Measurements from ENCODE around the gene CPPED1. TPM values are rescaled to one million over a fixed set of nuclear protein-coding genes. Genes with fewer than 3 reads are reported as not detected.

The CPPED1 gene
- total and polyA plus RNA-seq, 8 donors, result 8.0 to 178 (median 13.1) TPM

DNA sequence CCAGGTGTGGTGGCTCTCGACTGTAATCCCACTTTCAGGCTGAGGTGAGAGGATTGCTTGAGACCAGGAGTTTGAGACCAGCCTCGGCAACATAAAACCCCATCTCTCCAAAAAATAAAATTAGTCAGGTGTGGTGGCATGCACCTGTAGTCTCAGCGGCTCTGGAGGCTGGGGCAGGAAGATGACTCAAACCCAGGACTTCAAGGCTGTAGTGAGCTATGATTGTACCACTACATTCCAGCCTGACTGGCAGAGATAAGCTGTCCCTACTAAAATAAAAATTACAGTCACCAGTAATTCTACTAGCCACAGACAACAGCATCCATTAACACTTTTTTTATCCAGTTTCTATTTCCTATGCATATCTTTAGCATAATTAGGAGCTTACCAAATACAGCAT is 176.3 kb downstream of the CPPED1 start:
- Histone ChIP-seq H3K4me1 (no peaks in the 10 kb centered on the region), H3K9me3 (no peaks in the 10 kb centered on the region), H3K36me3 (no peaks in the 10 kb centered on the region), H3K27me3 (peaks cover 0 to 27% (median 0%) of the 10 kb centered on the region in 3 donors), H3K27ac (no peak overlapping the region), H3K4me3 (no peak overlapping the region)
- intact Hi-C loops (cut with DNase I; ENCODE audit: low total_unique reads), result no loop called here
- DNase-seq, result no peak
- 66 to 82% (median 79%) methylated on average over 3 of the region's 3 CpGs for WGBS, 5 donors
- TF ChIP-seq POLR2AphosphoS5 (IDR thresholded peaks at IDR 0.05), result no peak
- TF ChIP-seq EP300 (IDR thresholded peaks at IDR 0.05), result no peak
- no peak for TF ChIP-seq POLR2A (IDR thresholded peaks at IDR 0.05)
- TF ChIP-seq, protein P1, sequence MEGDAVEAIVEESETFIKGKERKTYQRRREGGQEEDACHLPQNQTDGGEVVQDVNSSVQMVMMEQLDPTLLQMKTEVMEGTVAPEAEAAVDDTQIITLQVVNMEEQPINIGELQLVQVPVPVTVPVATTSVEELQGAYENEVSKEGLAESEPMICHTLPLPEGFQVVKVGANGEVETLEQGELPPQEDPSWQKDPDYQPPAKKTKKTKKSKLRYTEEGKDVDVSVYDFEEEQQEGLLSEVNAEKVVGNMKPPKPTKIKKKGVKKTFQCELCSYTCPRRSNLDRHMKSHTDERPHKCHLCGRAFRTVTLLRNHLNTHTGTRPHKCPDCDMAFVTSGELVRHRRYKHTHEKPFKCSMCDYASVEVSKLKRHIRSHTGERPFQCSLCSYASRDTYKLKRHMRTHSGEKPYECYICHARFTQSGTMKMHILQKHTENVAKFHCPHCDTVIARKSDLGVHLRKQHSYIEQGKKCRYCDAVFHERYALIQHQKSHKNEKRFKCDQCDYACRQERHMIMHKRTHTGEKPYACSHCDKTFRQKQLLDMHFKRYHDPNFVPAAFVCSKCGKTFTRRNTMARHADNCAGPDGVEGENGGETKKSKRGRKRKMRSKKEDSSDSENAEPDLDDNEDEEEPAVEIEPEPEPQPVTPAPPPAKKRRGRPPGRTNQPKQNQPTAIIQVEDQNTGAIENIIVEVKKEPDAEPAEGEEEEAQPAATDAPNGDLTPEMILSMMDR (IDR thresholded peaks at IDR 0.05), result no peak

DNA sequence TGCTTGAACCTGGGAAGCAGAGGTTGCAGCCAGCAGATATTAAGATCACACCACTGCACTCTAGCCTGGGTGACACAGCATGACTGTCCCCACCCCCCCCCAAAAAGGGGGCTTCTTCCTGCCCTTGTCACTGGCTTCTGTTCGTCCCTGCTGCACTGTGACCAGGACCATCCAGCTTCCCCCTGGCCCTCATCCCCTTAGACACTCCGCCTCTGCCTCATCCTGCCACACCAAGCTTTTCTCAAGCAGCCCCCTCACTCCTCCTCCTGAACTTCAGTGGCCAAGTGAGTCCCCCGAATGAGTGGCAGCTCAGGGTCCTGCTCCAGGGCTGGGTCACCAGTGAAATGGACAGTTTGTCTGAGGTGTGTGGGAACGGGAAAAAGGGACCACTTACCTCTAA is 177.3 kb downstream of the CPPED1 start:
- TF ChIP-seq, protein P1 (IDR thresholded peaks at IDR 0.05), result no peak
- no peak for TF ChIP-seq EP300 (IDR thresholded peaks at IDR 0.05)
- no peak for TF ChIP-seq POLR2AphosphoS5 (IDR thresholded peaks at IDR 0.05)
- TF ChIP-seq POLR2A (IDR thresholded peaks at IDR 0.05), result no peak
- intact Hi-C loops (cut with DNase I; ENCODE audit: low total_unique reads), result no loop called here
- Histone ChIP-seq H3K36me3 (no peaks in the 10 kb centered on the region), H3K4me1 (no peaks in the 10 kb centered on the region), H3K4me3 (no peak overlapping the region), H3K9me3 (no peaks in the 10 kb centered on the region), H3K27ac (no peak overlapping the region), H3K27me3 (peaks cover 0 to 27% (median 0%) of the 10 kb centered on the region in 3 donors)
- 76 to 89% (median 85%) methylated on average over 4 of the region's 4 CpGs for WGBS, 5 donors
- DNase-seq, result no peak

DNA sequence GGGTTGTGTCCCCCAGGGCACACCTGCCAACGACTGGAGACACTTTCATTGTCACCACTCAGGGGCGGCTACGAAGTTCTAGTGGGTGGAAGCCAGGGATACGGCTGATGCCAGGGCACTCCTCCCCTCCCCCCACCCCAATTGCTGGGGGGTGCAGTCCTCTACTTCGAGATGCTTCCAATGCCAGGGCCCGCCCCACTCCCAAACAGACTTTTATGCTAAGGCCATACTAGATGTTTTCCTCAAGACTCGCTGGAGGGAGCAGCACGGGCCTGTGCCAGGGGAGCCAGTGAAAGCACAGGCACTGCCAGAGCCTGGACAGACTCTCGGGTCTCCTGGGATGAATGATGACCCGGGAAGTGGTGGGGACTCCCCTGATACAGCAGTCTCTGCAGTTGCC is 178.0 kb downstream of the CPPED1 start:
- DNase-seq, result no peak
- WGBS, 5 donors, result 80 to 93% (median 85%) methylated on average over 8 to 10 of the region's 10 CpGs
- Histone ChIP-seq H3K27me3 (peaks cover 0 to 24% (median 0%) of the 10 kb centered on the region in 3 donors), H3K36me3 (no peaks in the 10 kb centered on the region), H3K9me3 (no peaks in the 10 kb centered on the region), H3K4me1 (no peaks in the 10 kb centered on the region), H3K27ac (no peak overlapping the region), H3K4me3 (no peak overlapping the region)
- intact Hi-C loops (cut with DNase I; ENCODE audit: low total_unique reads), result no loop called here
- TF ChIP-seq, protein P1 (IDR thresholded peaks at IDR 0.05), result no peak
- TF ChIP-seq POLR2AphosphoS5 (IDR thresholded peaks at IDR 0.05) (no peak), EP300 (IDR thresholded peaks at IDR 0.05) (no peak), POLR2A (IDR thresholded peaks at IDR 0.05) (no peak)

DNA sequence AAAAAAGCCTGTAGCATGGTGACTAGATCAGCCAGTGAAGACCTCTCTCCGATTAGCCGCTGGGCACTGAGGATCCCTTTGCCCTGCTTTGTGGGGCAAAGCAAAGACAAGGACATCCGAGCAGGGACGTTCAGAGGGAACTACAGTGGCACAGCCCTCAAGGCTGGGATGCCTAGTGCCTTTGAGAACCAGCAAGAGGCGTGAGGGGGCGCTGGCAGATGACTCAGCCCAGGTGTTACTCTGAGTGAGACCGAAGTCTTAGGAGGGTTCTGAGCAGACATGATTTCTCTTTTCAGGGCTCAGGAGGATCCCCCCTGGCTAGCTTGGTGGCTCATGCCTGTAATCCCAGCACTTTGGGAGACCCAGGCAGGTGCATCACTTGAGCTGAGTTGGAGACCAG is 178.6 kb downstream of the CPPED1 start:
- intact Hi-C loops (cut with DNase I; ENCODE audit: low total_unique reads), result no loop called here
- Histone ChIP-seq H3K27me3 (peaks cover 0 to 18% (median 0%) of the 10 kb centered on the region in 3 donors), H3K36me3 (no peaks in the 10 kb centered on the region), H3K4me3 (no peak overlapping the region), H3K9me3 (no peaks in the 10 kb centered on the region), H3K4me1 (no peaks in the 10 kb centered on the region), H3K27ac (no peak overlapping the region)
- TF ChIP-seq, protein P1 (IDR thresholded peaks at IDR 0.05), result no peak
- no peak for DNase-seq
- WGBS, 5 donors, result 56 to 85% (median 78%) methylated on average over 5 to 7 of the region's 7 CpGs

Data from stomach (tissue), 9 donors.